DND-41 (cell line): ENCODE results near the gene FXYD2.

ENCODE experiments used
- ATAC-seq: fragments of 200-7000 bp; cut with Tn5 transposase; 3 replicates; pipeline ENCODE4 v1.9.1; 2021; ENCODE audit warnings: low read depth; ENCODE audit not compliant: insufficient read depth
- DNase-seq: peaks from one replicate; pipeline ENCODE4 v3.0.0-alpha.2; 2020
- H2AFZ ChIP-seq: 2 replicates; pipeline ENCODE4 v1.6.0; 2012; ENCODE audit warnings: low read depth, low read length
- H3K27ac ChIP-seq: 2 replicates; pipeline ENCODE4 v1.5.1; 2012; ENCODE audit warnings: low read length, inconsistent platforms
- H3K27me3 ChIP-seq: fragments of 200-600 bp; sonication (generic); 2 replicates; pipeline ENCODE4 v1.6.0; 2012; ENCODE audit warnings: low read length, mild to moderate bottlenecking, inconsistent platforms; ENCODE audit not compliant: insufficient read depth, poor library complexity
- H3K36me3 ChIP-seq: 2 replicates; pipeline ENCODE4 v1.5.1; 2012; ENCODE audit warnings: low read length, inconsistent platforms; ENCODE audit not compliant: insufficient read depth
- H3K4me1 ChIP-seq: 2 replicates; pipeline ENCODE4 v1.5.1; 2012; ENCODE audit warnings: mild to moderate bottlenecking, low read length; ENCODE audit not compliant: insufficient read depth
- H3K4me2 ChIP-seq: 2 replicates; pipeline ENCODE4 v1.6.0; 2012; ENCODE audit warnings: mild to moderate bottlenecking, moderate library complexity, low read length, inconsistent platforms; ENCODE audit not compliant: insufficient read depth
- H3K4me3 ChIP-seq, 2 experiments: fragments of 200-600 bp in 1 of 2; shearing (Covaris generic) in 1 of 2; 2 replicates each; pipeline ENCODE4 v1.5.1; 2012 to 2016; ENCODE audit warnings: inconsistent platforms in 2 of 2, low read length in 2 of 2, mild to moderate bottlenecking in 2 of 2, low read depth in 1 of 2, moderate library complexity in 1 of 2
- H3K79me2 ChIP-seq: 2 replicates; pipeline ENCODE4 v1.6.0; 2012; ENCODE audit warnings: low read length, inconsistent platforms; ENCODE audit not compliant: insufficient read depth
- H3K9ac ChIP-seq: 2 replicates; pipeline ENCODE4 v1.6.0; 2012; ENCODE audit warnings: low read depth, mild to moderate bottlenecking, inconsistent platforms, low read length, moderate library complexity
- H3K9me3 ChIP-seq: 2 replicates; pipeline ENCODE4 v1.5.1; 2012; ENCODE audit warnings: low read length, moderate library complexity, mild to moderate bottlenecking, inconsistent platforms; ENCODE audit not compliant: insufficient read depth, severe bottlenecking
- H4K20me1 ChIP-seq: 2 replicates; pipeline ENCODE4 v1.6.0; 2012; ENCODE audit warnings: low read length; ENCODE audit not compliant: insufficient read depth
- EZH2 ChIP-seq: IDR thresholded peaks from 3 replicates; pipeline ENCODE4 v1.6.1; 2012; ENCODE audit warnings: borderline replicate concordance, low read depth, mild to moderate bottlenecking, moderate library complexity, low read length, inconsistent platforms; ENCODE audit not compliant: severe bottlenecking
- TF ChIP-seq, protein P1 (sequence below): IDR thresholded peaks from 2 replicates; pipeline ENCODE4 v1.5.1; 2012; ENCODE audit warnings: borderline replicate concordance, low read length, moderate library complexity, mild to moderate bottlenecking; ENCODE audit not compliant: poor library complexity, severe bottlenecking; ENCODE audit errors: extremely low read depth

FXYD2 gene

DNA sequence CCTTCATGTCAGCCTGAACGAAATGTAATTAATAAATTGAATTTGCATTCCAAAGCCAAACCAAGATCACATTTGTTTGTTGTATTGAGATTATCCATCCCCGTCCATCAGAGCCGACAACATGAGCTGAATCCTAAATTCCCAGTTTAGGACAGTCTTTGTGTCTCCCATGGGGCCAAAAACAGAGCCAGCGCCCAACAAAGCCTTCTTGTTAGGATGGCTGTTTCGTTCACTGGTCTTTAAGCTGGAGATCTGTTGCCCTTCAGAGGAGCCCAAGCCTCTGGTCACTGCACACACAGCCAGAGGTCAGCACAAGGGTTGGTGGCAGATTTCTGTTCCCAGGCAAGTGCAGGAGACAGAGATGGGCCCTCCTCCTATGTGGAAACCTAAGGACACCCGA, 53.3 kb downstream of the FXYD2 start:
- no peak for DNase-seq
- TF ChIP-seq, protein P1, sequence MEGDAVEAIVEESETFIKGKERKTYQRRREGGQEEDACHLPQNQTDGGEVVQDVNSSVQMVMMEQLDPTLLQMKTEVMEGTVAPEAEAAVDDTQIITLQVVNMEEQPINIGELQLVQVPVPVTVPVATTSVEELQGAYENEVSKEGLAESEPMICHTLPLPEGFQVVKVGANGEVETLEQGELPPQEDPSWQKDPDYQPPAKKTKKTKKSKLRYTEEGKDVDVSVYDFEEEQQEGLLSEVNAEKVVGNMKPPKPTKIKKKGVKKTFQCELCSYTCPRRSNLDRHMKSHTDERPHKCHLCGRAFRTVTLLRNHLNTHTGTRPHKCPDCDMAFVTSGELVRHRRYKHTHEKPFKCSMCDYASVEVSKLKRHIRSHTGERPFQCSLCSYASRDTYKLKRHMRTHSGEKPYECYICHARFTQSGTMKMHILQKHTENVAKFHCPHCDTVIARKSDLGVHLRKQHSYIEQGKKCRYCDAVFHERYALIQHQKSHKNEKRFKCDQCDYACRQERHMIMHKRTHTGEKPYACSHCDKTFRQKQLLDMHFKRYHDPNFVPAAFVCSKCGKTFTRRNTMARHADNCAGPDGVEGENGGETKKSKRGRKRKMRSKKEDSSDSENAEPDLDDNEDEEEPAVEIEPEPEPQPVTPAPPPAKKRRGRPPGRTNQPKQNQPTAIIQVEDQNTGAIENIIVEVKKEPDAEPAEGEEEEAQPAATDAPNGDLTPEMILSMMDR = no peak
- TF ChIP-seq EZH2 = no peak
- Histone ChIP-seq H3K4me2 (no peak overlapping the region), H3K27ac (no peak overlapping the region), H3K79me2 (no peaks in the 10 kb centered on the region), H2AFZ (no peak overlapping the region), H3K4me1 (no peaks in the 10 kb centered on the region), H3K9ac (no peak overlapping the region), H4K20me1 (peaks cover 4% of the 10 kb centered on the region; the same call in 1 of the 2 replicates), H3K27me3 (no peaks in the 10 kb centered on the region), H3K36me3 (peaks cover 14% of the 10 kb centered on the region), H3K9me3 (no peaks in the 10 kb centered on the region), H3K4me3 (no peak overlapping the region)
- no peak for ATAC-seq

DNA sequence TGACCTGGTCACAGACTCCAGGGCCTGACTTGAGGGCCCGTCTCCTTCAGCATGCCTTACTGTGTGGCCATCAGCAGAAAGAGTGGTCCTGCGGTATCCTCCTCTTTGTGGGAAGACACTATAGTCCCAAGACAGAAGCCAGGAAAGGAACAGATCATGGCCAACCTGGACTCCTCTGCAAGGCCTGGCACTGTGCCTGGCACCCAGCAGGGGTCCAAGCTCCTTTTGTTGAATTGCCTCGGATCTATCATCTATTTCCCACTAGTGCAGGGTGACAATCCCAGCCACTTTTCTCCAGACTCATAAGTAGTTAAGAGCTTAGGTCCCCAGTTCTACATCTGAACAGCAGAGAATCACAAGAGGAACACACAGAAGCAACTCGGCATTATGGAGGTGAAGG, 54.5 kb downstream of the FXYD2 start:
- DNase-seq (no peak), ATAC-seq (no peak)
- Histone ChIP-seq H3K9ac (no peak overlapping the region), H3K4me1 (no peaks in the 10 kb centered on the region), H3K4me3 (no peak overlapping the region), H4K20me1 (peaks cover 10% of the 10 kb centered on the region), H3K9me3 (no peaks in the 10 kb centered on the region), H3K4me2 (no peak overlapping the region), H3K36me3 (peaks cover 9% of the 10 kb centered on the region), H3K27ac (no peak overlapping the region), H2AFZ (no peak overlapping the region), H3K27me3 (no peaks in the 10 kb centered on the region), H3K79me2 (no peaks in the 10 kb centered on the region)
- no peak for TF ChIP-seq EZH2
- TF ChIP-seq, protein P1 = no peak
